Measurements from ENCODE around the gene RARRES2.

GRCh38 chr7:150357270-150357669 is 15.8 kb upstream of the RARRES2 start:
- TF ChIP-seq ZNF274 (IDR thresholded peaks at IDR 0.05; ENCODE audit: low read depth, low read length) = no peak
- no peak for TF ChIP-seq YY1 (IDR thresholded peaks at IDR 0.05; ENCODE audit: insufficient read depth, insufficient read length)
- TF ChIP-seq SUZ12 (IDR thresholded peaks at IDR 0.05; ENCODE audit: extremely low read depth, insufficient read depth, insufficient read length) = no peak
